Choroid plexus epithelial cell (primary cell): ENCODE results near the gene B3GALT6.
"Not testable (repeated sequence)": the region's sequence is repeated elsewhere in the genome, so short reads cannot be mapped to it uniquely, and the experiment has no call there.

Experiments
- DNase-seq: peaks from one replicate; pipeline ENCODE4 v3.0.0-alpha.2; 2010; ENCODE audit warnings: low read depth
- H3K4me3 ChIP-seq: 2 replicates; pipeline ENCODE4 v1.5.1; 2011; ENCODE audit warnings: low read depth, mild to moderate bottlenecking, control low read depth, low read length, moderate library complexity
- CTCF ChIP-seq: conservative IDR thresholded peaks from 2 replicates; pipeline ENCODE4 v1.5.1; 2011; ENCODE audit warnings: low read depth, mild to moderate bottlenecking, control low read depth, inconsistent platforms, low read length, moderate library complexity

The B3GALT6 gene

DNA sequence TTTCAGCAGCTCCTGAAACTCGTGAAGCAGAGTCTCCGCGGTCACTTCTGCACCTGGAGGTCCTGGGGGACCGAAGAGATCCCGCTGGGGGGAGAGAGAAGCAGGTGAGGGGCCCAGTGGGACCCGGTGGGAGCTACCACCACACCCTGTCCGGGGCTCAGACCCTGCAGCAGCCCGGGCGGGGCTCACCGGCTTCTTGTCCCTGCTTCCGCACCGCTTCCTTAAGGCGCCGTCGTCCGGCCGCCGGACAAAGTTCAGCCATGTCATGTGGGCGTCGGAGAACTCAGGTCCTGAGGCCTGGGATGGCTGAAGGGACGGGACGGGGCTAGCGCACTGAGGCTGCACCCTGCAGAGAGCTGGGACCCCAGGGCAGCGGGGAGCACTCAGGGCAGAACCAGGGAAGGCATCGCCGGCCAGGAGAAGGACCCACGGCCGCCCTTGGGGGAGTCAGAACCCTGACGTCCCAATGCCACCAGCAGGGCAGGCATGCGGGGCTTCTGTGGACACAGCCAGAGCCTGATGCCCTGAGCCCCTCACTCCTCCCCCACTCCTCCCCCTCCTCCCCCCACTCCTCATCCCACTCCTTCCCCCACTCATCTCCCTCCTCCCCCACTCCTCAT is 12.3 kb downstream of the B3GALT6 start:
- no peak for DNase-seq
- no peak overlapping the region for H3K4me3 ChIP-seq
- TF ChIP-seq CTCF = no peak

DNA sequence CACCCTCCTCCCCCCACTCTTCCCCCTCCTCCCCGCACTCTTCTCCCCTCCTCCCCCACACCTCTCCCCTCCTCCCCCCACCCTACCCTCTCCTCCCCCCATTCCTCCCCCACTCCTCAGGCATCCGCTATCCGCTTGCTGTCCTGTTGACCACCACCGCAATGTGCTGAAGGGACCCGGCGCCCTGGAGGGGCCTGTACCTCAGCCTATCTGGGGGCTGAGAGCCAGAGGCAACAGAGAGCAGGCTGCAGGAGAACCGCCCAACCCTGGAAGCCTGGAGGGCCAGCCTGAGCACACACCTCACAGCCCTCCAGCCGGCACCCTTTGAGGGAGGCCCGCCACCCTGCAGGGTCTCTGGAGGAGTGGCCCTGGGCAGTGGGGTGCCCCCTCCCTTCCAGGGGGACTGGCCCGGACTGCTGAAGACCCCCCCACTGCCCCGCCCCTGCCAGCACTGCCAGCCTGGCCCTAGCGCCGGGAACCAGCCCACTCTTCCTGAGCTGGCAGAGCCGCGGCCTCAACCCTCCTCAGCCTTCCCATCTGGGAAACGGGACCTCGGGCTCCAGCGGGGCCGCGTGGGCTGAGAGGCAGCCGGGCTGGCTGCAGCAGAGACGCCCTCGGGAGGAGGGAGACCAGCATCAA is 13.3 kb downstream of the B3GALT6 start:
- TF ChIP-seq CTCF = no peak
- no peak overlapping the region for H3K4me3 ChIP-seq
- no peak for DNase-seq

DNA sequence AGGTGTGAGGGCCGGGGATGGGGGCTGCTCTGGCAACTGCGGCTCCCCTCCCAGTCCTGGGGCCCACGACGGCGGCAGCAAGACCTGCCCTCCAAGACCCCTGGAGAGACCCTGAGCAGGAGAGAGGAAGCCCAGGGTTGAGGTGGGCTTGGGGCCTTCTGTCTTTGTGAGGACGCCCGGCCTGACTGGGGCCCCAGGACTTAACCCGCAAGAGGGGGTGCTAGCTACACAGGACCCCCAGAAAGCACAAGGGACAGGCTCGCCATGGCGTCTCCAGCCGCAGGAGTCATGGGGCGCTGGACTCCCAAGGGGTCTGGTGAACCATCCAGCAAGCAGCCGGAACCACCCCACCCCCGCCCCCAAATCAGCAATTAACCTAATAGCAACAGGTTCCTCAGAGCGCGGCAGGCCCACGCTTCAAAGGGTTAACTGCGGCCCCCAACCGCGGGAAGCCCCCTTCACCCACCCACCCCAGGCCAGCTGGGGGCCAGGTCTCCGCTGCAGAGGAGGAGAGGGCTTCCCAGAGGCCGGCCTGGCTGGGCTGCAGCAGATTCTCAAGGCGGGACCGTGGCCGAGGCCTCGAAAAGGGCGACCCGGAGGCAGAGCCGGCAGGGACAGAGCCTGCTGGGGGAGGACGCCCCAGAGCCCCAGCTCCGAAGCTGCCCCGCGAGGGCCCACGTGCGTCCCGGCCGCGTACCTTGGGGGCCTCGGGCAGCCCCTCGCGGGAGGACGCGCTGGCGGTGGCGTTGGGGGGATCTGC is 14.0 kb downstream of the B3GALT6 start:
- DNase-seq = no peak
- TF ChIP-seq CTCF = no peak
- no peak overlapping the region for H3K4me3 ChIP-seq

- no peak for TF ChIP-seq CTCF
- DNase-seq = no peak
- H3K4me3 ChIP-seq = no peak within 1 kb of the TSS
These were observed 14.7 kb downstream of the B3GALT6 start, which contains the start of gene C1QTNF12 for GRCh38 chr1:1246577-1247340. Gene C1QTNF12, minus strand, starts transcription at chr1:1246722. Its CDS starts 32 bp downstream, at chr1:1246690.

GRCh38 chr1:1247341-1247913 is 15.4 kb downstream of the B3GALT6 start:
- TF ChIP-seq CTCF = no peak
- no peak for DNase-seq
- no peak overlapping the region for H3K4me3 ChIP-seq

GRCh38 chr1:1248009-1248913 is 16.2 kb downstream of the B3GALT6 start:
- DNase-seq = not testable (repeated sequence)

More at GRCh38 chr1:1248009-1248913, 16.2 kb downstream of the B3GALT6 start:
- not testable (repeated sequence) for H3K4me3 ChIP-seq
